GM12872 (cell line): ENCODE results near the gene PLD5.

Source experiments
- TF ChIP-seq, protein P1 (sequence below): IDR thresholded peaks from 3 replicates; pipeline ENCODE4 v1.5.1; 2011; ENCODE audit warnings: low read depth, mild to moderate bottlenecking, low read length, moderate library complexity; ENCODE audit not compliant: insufficient read depth

Gene PLD5

DNA sequence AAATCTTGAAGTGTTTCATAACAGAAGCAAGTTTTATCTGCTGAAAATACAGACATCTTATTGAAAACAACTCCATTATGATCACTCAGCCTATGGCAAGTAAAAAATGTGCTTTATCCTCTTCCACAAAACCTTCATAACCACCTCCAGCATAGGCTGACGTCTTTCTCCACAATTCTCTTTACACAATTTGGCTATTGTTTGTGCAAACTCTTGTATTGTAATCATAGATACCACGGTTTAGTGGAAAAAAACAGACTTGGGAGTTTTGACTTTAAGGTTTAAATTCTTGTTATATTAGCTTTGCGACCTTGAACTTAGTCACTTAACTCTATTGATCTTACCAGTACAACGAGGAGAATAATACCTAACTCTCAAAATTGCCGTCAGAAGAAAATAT lies 126.1 kb downstream of the PLD5 start:
- TF ChIP-seq, protein P1, sequence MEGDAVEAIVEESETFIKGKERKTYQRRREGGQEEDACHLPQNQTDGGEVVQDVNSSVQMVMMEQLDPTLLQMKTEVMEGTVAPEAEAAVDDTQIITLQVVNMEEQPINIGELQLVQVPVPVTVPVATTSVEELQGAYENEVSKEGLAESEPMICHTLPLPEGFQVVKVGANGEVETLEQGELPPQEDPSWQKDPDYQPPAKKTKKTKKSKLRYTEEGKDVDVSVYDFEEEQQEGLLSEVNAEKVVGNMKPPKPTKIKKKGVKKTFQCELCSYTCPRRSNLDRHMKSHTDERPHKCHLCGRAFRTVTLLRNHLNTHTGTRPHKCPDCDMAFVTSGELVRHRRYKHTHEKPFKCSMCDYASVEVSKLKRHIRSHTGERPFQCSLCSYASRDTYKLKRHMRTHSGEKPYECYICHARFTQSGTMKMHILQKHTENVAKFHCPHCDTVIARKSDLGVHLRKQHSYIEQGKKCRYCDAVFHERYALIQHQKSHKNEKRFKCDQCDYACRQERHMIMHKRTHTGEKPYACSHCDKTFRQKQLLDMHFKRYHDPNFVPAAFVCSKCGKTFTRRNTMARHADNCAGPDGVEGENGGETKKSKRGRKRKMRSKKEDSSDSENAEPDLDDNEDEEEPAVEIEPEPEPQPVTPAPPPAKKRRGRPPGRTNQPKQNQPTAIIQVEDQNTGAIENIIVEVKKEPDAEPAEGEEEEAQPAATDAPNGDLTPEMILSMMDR, result no peak

DNA sequence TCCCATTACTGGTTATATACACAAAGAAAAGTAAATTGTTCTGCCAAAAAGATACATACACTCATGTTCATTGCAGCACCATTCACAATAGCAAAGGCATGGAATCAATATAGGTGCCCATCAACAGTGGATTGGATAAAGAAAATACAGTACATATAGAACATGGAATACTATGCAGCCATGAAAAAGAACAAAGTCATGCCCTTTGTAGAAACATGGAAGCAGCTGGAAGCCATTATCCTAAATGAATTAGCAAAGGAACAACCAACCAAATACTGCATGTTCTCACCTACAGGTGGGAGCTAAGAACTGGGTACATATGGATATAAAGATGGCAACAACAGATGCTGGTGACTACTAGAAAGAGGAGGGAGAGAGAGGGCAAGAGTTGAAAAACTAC lies 132.6 kb downstream of the PLD5 start:
- TF ChIP-seq, protein P1, result no peak

DNA sequence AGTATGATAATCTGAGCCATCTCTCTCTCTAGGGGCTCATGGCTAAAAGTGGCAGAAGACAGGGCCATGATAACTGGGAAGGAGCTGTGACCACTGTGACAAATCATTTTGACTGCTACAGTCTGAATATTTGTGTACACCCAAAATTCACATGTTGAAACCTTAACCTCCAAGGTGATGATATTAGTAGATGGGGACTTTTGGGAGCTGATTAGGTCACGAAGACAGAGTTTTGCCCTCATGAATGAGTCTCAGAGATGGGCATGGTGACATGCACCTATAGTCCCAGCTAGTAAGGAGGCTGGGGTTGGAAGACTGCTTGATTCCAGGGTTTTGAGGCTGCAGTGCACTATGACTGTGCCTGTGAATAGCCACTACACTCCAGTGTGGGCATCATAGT lies 174.9 kb downstream of the PLD5 start:
- TF ChIP-seq, protein P1, result no peak

GRCh38 chr1:242318140-242318539 lies 206.4 kb downstream of the PLD5 start:
- TF ChIP-seq, protein P1, result no peak

GRCh38 chr1:242245255-242245654 lies 279.2 kb downstream of the PLD5 start:
- TF ChIP-seq, protein P1, result no peak

DNA sequence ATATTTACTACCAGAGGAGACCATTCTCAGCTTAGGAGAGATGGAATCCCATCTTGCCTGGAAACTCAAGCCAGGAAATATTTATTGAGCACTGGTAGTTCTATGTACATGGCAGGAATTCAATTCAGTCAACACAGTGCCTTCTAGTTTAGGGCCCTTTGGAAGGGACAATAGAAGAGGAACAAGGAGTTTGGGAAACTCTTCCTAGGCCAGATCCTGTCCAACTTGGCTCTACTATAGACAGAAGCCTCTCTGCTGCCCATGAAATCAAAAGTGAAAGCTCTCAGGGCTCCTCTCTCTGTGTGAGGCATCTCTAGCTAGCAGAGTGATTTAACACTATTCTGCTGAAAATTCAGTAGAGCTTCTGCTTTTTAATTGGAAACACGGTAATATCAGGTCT lies 281.0 kb downstream of the PLD5 start:
- TF ChIP-seq, protein P1, result no peak

DNA sequence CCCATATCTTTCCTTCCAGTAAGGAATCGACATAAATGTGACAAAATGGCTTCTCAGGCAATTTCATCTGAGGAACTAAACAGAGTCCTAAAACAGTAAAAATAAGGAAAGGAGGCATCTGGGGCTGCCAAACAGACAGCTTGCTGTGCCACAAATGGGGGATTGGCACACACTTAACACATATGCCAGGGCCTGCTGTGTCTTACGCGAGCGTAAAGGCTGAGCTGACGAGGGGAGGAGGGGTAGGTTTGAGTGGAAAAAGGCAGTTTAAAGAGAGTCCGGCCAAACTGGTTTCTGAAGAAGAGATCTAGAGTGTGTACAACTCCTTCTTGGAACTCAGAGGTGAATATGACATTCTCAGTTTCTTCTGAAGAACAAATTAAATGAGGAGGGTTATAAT lies 281.5 kb downstream of the PLD5 start:
- TF ChIP-seq, protein P1, result no peak

GRCh38 chr1:242241936-242242335 lies 282.6 kb downstream of the PLD5 start:
- TF ChIP-seq, protein P1, result no peak
